Measurements from ENCODE around the gene TINCR. TPM values are rescaled to one million over a fixed set of nuclear protein-coding genes. Genes with fewer than 3 reads are reported as not detected.

TINCR gene
- total and polyA plus RNA-seq, 2 of the 13 experiments (the other 11 are each of a cell fraction or from before 2014, with no cell fraction given): 0.17 to 0.33 TPM

GRCh38 chr19:5563935-5564612 lies 3.7 kb downstream of the TINCR start (continued):
- TF ChIP-seq TMF1 (CRISPR knock-in tag; IDR thresholded peaks at IDR 0.05; ENCODE audit: low read depth) (no peak), ZFP36 (IDR thresholded peaks at IDR 0.05; ENCODE audit: borderline replicate concordance, low read depth, low read length, partially characterized antibody) (no peak), HIVEP1 (CRISPR knock-in tag; IDR thresholded peaks at IDR 0.05) (no peak), TBX2 (CRISPR knock-in tag; IDR thresholded peaks at IDR 0.05; ENCODE audit: borderline replicate concordance) (no peak), ATF7-NPFF (CRISPR knock-in tag; IDR thresholded peaks at IDR 0.05; ENCODE audit: low read depth) (no peak), ZNF558 (CRISPR knock-in tag; IDR thresholded peaks at IDR 0.05; ENCODE audit: borderline replicate concordance) (no peak), KLF13 (CRISPR knock-in tag; IDR thresholded peaks at IDR 0.05) (no peak), JUND (CRISPR knock-in tag; IDR thresholded peaks at IDR 0.05) (no peak)

- no peak overlapping the region for H3K27ac ChIP-seq (ENCODE audit: extremely low read length, insufficient read depth, low read length)
- H3K36me3 ChIP-seq (replicated peaks in 1 of 2; ENCODE audit: control insufficient read depth in 1 of 2, insufficient read depth in 2 of 2, low read length in 2 of 2): no peaks in the 10 kb centered on the region
- H4K20me1 ChIP-seq (ENCODE audit: insufficient read depth, low read length): no peaks in the 10 kb centered on the region
- WGBS (ENCODE audit: low lambda C conversion rate): 19% methylated on average over 8 of the region's 8 CpGs
- H2AFZ ChIP-seq (ENCODE audit: low read length): no peak overlapping the region
- TF ChIP-seq ZMYM2 (CRISPR knock-in tag; IDR thresholded peaks at IDR 0.05) (0 out of 2 replicates have a peak, but pooled peaks have one; percentile 10), RBM22 (optimal IDR thresholded peaks at IDR 0.05; ENCODE audit: low read length) (no peak), KDM1A (CRISPR knock-in tag; IDR thresholded peaks at IDR 0.05) (0 out of 2 replicates have a peak, but pooled peaks have one; percentile 46), ZNF670 (CRISPR knock-in tag; IDR thresholded peaks at IDR 0.05; ENCODE audit: borderline replicate concordance) (no peak), CTCF (CRISPR knock-in tag; IDR thresholded peaks at IDR 0.05) (peak; percentile 49), PAWR (CRISPR knock-in tag; IDR thresholded peaks at IDR 0.05; ENCODE audit: borderline replicate concordance) (no peak), ZBTB38 (CRISPR knock-in tag; IDR thresholded peaks at IDR 0.05) (no peak), POGZ (CRISPR knock-in tag; IDR thresholded peaks at IDR 0.05) (no peak), ZMYM3 (CRISPR knock-in tag; IDR thresholded peaks at IDR 0.05) (peak; percentile 83)
- ChIA-PET CTCF (ENCODE audit: low intra/inter-chr PET ratio, low total read pairs) (no interaction called here), POLR2A (no interaction called here)
- DNase-seq (ENCODE audit: low spot score) (no peak), ATAC-seq (no peak; the same call in 2 of the 3 replicates), FAIRE-seq (no peak)
- intact Hi-C loops (cut with micrococcal nuclease; ENCODE audit: unreplicated experiment): no loop called here
- no TSS peak for BruUV-seq (replicated peaks)
- H3K79me2 ChIP-seq (ENCODE audit: insufficient read depth, low read length): no peaks in the 10 kb centered on the region
- peaks cover 4 to 20% of the 10 kb centered on the region in 2 experiments; a peak in 3 of 5 replicates for H3K27me3 ChIP-seq (ENCODE audit: control insufficient read depth in 1 of 2, insufficient read depth in 2 of 2, low read length in 2 of 2)
- H3K9me3 ChIP-seq (ENCODE audit: low read length): peaks cover 7% of the 10 kb centered on the region
- H3K4me2 ChIP-seq (ENCODE audit: low read depth, low read length): no peak overlapping the region
- no peaks in the 10 kb centered on the region for H3K4me1 ChIP-seq (ENCODE audit: insufficient read depth, low read length)
- H3K9ac ChIP-seq (ENCODE audit: insufficient read depth, low read depth, low read length): no peak overlapping the region
- H3K4me3 ChIP-seq (replicated peaks in 1 of 3; ENCODE audit: insufficient read depth in 1 of 3, low read depth in 2 of 3, low read length in 3 of 3): no peak overlapping the region
- in situ Hi-C loops (cut with HindIII; ENCODE audit: extremely low pct_ligation_motif_present, low pct_unique_long_range_greater_than_20kb): no loop called here
These were observed 4.7 kb downstream of the TINCR start for GRCh38 chr19:5563008-5563431.

Data from HepG2 (cell line).